Naive thymus-derived CD8-positive, alpha-beta T cell (primary cell): ENCODE data around the gene PANX1. TPM values are rescaled to one million over a fixed set of nuclear protein-coding genes. Genes with fewer than 3 reads are reported as not detected.

Experiments used
- ATAC-seq, 2 donors: fragments of 150-1000 bp; cut with Tn5 transposase in 1 of 2; sonication (Bioruptor Pico), chemical (Tn5 transposase) in 1 of 2; 1 replicate in 1 of 2; 2 replicates in 1 of 2; pipeline ENCODE4 v1.10.0; 2021; ENCODE audit warnings: mild to moderate bottlenecking in 2 of 2, moderate library complexity in 2 of 2
- POLR2A ChIA-PET: fragments of 350-600 bp; sonication (Branson Sonifier 250); formaldehyde crosslinking; loops from one replicate; lab custom pipeline; 2021; ENCODE audit warnings: antibody characterized with exemption; lab: Charles Lee
- DNase-seq, 10 donors: peaks; one replicate each; pipeline versions ENCODE4 v3.0.0 to v3.0.0-alpha.2; 2020 to 2022
- H3K27ac Mint-ChIP-seq, 10 donors: one replicate each; pipeline ENCODE4 v1.8.0; 2020 to 2022; ENCODE audit warnings: mild to moderate bottlenecking in 10 of 10, mixed read lengths in 10 of 10, moderate library complexity in 4 of 10, inconsistent platforms in 1 of 10
- H3K27me3 Mint-ChIP-seq, 5 donors: one replicate each; pipeline ENCODE4 v1.8.0; 2021 to 2022; ENCODE audit warnings: mixed read lengths in 5 of 5
- H3K36me3 Mint-ChIP-seq, 3 donors: one replicate each; pipeline ENCODE4 v1.8.0; 2020 to 2022; ENCODE audit warnings: mixed read lengths in 3 of 3, mild to moderate bottlenecking in 2 of 3, inconsistent platforms in 1 of 3
- H3K4me1 Mint-ChIP-seq, 4 donors: one replicate each; pipeline ENCODE4 v1.8.0; 2021 to 2022; ENCODE audit warnings: mixed read lengths in 4 of 4
- H3K4me3 Mint-ChIP-seq, 10 donors: one replicate each; pipeline ENCODE4 v1.8.0; 2020 to 2022; ENCODE audit warnings: mild to moderate bottlenecking in 10 of 10, mixed read lengths in 10 of 10, moderate library complexity in 6 of 10, inconsistent platforms in 1 of 10
- H3K9me3 Mint-ChIP-seq, 9 donors: one replicate each; pipeline ENCODE4 v1.8.0; 2020 to 2022; ENCODE audit warnings: mixed read lengths in 9 of 9, mild to moderate bottlenecking in 3 of 9, inconsistent platforms in 1 of 9, moderate library complexity in 1 of 9
- polyA plus RNA-seq, 3 donors: library from polyadenylated mRNA; unstranded; fragments of 300-500 nt; fragmentation: Illumina TruSeq; gene quantifications; one replicate each; pipeline ENCODE4 v1.2.3, GENCODE V29; 2021
- total RNA-seq, 8 experiments: library from RNA in 2 of 8; stranded (reverse) in 2 of 8; gene quantifications; one replicate each; pipeline ENCODE4 v1.2.3 and lab custom pipeline; 2021 to 2026

The PANX1 gene
- total and polyA plus RNA-seq, 5 experiments from 2014 or later: 4.6 to 8.7 (median 6.4) TPM

DNA sequence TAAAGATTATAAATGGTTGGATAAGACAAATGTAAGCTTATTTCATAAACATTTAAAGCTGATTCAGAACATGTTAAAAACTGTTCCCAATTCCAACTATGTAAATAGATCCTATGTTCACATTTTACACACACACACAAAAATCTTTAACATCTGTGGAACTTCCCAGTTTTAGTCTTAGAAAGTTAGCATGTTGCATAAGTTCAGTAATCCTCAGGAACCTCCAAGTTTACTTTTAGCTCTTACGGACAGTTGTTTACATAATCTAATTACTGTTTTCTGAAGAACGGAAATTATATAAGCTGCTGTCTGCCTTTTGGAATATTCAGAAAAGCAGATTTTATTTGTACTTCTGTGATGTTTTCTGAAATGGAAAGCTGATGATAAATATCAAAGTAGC lies 53.3 kb downstream of the PANX1 start:
- DNase-seq (no peak), ATAC-seq (no peak)
- Mint-ChIP-seq H3K9me3 (peaks cover 0 to 4% (median 0%) of the 10 kb centered on the region in 9 donors), H3K27ac (no peak overlapping the region), H3K4me3 (no peak overlapping the region), H3K36me3 (peaks cover 34 to 51% (median 34%) of the 10 kb centered on the region in 3 donors), H3K4me1 (peaks cover 0 to 16% (median 4%) of the 10 kb centered on the region in 4 donors), H3K27me3 (no peaks in the 10 kb centered on the region)
- POLR2A ChIA-PET: no interaction called here

DNA sequence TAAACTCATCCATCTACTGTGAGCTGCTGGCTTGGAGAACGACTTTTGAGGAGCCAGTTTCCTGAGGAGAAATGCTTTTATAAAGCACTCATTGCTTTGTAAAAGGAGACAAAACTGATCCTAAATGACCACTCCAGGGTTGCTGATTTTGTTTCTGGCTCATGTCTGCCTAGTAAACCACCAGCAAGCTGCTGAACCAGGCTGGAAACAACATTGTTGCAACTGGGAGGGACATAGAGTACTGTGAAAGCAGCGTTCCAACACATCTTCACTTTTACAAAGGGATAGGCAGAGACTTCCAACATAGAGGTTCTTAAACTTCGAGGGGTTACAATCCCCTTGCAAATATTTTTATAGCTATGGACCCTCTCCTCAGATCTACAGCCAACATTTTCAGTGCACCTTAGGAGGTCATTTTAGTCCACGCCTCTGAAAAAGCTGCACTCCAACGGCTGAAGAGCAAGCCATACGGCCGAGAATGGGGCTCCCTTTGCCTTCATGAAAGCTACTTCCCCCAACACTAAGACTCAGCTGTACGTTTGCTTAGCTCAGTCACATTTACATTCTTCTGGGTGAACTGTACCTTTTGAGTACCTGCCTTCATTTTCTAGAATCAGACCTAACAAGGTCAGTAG lies 54.7 kb downstream of the PANX1 start:
- Mint-ChIP-seq H3K36me3 (peaks cover 23 to 40% (median 25%) of the 10 kb centered on the region in 3 donors), H3K4me3 (no peak overlapping the region), H3K27me3 (no peaks in the 10 kb centered on the region), H3K4me1 (peaks cover 0 to 16% (median 4%) of the 10 kb centered on the region in 4 donors), H3K9me3 (peaks cover 0 to under 1% (median 0%) of the 10 kb centered on the region in 9 donors), H3K27ac (no peak overlapping the region)
- POLR2A ChIA-PET: no interaction called here
- DNase-seq (no peak), ATAC-seq (no peak)

DNA sequence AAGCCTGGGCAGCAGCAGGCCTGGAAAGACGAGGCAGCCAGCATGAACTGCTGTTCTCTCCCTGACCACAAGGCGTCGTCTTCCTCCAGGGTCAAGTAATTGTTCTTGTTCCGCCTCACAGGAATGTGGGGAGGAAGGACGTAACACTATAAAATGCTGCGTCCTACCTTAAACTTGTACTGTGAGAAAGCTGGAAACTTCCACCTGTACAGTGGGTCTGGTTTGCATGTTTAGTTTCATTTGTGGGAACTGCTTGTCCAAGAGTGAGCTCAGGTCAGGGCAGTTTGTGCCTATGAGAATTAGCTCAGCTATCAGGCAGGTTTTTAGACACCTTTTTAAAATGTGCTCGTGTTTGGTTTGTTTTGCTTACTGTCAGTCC lies 55.2 kb downstream of the PANX1 start:
- POLR2A ChIA-PET: no interaction called here
- no peak for ATAC-seq
- Mint-ChIP-seq H3K9me3 (peaks cover 0 to 3% (median 0%) of the 10 kb centered on the region in 9 donors), H3K27ac (peak overlapping the region in 1 of 10 donors; percentile 49), H3K4me1 (peaks cover 0 to 16% (median 4%) of the 10 kb centered on the region in 4 donors), H3K4me3 (no peak overlapping the region), H3K36me3 (peaks cover 19 to 36% (median 20%) of the 10 kb centered on the region in 3 donors), H3K27me3 (no peaks in the 10 kb centered on the region)
- DNase-seq: peak in 1 of 10 donors; percentile 2

- Mint-ChIP-seq H3K4me3 (no peak overlapping the region), H3K4me1 (peaks cover 0 to 16% (median 4%) of the 10 kb centered on the region in 4 donors), H3K27me3 (no peaks in the 10 kb centered on the region), H3K9me3 (peaks cover 0 to 5% (median 0%) of the 10 kb centered on the region in 9 donors), H3K36me3 (peaks cover 14 to 33% (median 15%) of the 10 kb centered on the region in 3 donors), H3K27ac (peak overlapping the region in 1 of 10 donors; percentile 49)
- DNase-seq: no peak
- POLR2A ChIA-PET: no interaction called here
- no peak for ATAC-seq
These were observed 55.7 kb downstream of the PANX1 start for GRCh38 chr11:94184362-94184761.

DNA sequence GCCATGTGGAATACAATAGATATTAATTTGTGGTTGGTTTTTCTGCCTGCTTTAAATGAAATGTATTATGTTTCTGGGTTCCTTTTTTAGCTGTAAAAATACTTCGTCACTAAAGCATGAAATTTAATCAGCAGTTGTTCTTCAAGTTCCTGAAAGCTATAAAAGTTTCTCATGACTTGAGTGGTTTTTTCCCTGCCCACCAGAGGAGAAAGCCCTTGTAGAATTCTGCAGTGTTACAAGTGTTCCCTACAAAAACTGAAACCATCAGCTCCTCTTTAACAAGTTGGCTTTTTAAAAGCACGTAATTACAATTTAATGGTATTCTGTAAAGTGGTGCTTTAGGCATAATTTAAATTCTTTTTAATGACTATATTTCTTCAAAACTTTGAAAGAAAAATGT lies 56.2 kb downstream of the PANX1 start:
- no peak for ATAC-seq
- Mint-ChIP-seq H3K9me3 (peaks cover 0 to 7% (median 0%) of the 10 kb centered on the region in 9 donors), H3K27ac (no peak overlapping the region), H3K4me1 (peaks cover 0 to 16% (median 3%) of the 10 kb centered on the region in 4 donors), H3K4me3 (no peak overlapping the region), H3K36me3 (peaks cover 10 to 28% (median 11%) of the 10 kb centered on the region in 3 donors), H3K27me3 (no peaks in the 10 kb centered on the region)
- POLR2A ChIA-PET: no interaction called here
- DNase-seq: no peak

DNA sequence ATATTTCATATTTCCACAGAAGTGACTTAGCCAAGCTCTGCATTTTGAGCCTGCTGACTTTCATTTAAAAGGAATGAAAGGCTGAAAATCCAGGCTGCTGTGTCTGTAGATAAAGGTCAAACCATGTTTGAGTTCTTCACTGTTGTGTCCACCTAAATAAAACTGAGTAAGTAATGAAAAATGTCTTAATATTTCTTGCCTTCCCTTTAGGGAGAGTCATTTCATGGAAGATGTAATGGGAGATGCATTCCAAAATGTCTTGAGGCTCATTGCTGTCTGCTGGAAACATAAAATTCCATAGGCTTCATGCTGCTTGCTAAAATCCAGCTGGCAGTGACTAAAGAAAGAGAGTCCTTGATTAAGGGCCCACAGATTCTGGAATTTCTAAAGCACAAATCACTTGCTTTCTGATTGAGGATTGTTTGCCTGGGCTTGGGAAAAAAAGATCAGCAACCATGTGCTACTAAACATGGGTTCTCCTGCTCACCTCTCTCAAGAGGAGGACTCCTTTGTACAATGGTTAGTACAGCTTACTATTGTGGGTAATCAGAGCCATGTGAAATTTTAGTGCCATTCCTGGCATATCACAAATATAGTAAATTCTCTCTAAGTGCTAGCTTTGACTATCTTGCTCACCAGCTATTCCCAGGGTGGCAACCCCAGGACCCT lies 56.9 kb downstream of the PANX1 start:
- Mint-ChIP-seq H3K36me3 (peaks cover 4 to 21% (median 10%) of the 10 kb centered on the region in 3 donors), H3K4me1 (peaks cover 0 to 16% (median 3%) of the 10 kb centered on the region in 4 donors), H3K27ac (peak overlapping the region in 1 of 10 donors; percentile 41), H3K4me3 (no peak overlapping the region), H3K9me3 (peaks cover 0 to 11% (median 0%) of the 10 kb centered on the region in 9 donors), H3K27me3 (no peaks in the 10 kb centered on the region)
- ATAC-seq (no peak), DNase-seq (no peak)
- POLR2A ChIA-PET: no interaction called here

DNA sequence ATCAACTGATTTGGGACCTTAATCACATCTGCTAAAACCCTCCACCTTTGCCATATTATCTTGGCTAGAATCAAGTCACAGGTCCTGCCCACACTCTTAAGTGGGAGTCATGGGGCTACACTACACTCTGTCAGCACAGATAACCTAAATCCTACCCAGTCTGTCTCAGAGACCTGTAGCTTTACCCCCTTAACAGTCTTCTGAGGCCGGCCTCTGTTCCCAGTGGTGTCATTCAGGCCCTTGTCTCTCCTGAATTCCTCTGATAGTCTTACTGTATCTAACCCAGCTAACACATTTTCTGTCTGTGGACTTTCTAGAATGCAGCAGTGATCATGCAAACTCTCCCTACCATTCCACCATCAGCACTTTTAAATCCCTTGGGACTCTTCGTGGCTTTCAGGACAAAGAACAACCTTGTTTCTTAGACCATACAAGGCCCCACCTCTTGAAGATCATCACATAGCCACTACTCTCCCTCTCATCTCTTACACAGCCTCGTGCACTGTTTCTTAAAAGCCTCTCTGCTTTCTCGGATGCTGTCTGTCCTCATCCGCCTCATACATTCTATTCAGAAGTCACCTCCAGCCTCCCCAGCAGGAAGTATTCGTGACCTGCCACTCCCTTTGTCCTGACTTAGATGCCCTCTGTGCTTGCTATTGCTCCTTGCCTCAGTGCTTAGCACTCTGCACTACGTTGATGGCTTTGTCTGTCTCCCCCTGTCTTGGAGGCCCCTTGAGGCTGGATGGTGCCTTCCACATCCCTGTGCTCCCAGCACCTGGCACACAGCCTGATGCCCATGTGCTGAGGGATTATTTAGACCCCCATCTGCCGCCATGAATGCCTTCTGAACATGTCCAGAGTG lies 57.9 kb downstream of the PANX1 start:
- no peak overlapping the region for H3K4me3 Mint-ChIP-seq
- peaks cover 0 to 16% (median 0%) of the 10 kb centered on the region in 9 donors for H3K9me3 Mint-ChIP-seq
- H3K27ac Mint-ChIP-seq: no peak overlapping the region
- POLR2A ChIA-PET: no interaction called here
- H3K36me3 Mint-ChIP-seq: peaks cover 0 to 10% (median 4%) of the 10 kb centered on the region in 3 donors
- H3K4me1 Mint-ChIP-seq: peaks cover 0 to 16% (median 3%) of the 10 kb centered on the region in 4 donors
- no peak for ATAC-seq
- H3K27me3 Mint-ChIP-seq: no peaks in the 10 kb centered on the region
- no peak for DNase-seq

GRCh38 chr11:94193288-94193687 lies 64.6 kb downstream of the PANX1 start:
- ATAC-seq: no peak
- POLR2A ChIA-PET: no interaction called here
- Mint-ChIP-seq H3K27me3 (no peaks in the 10 kb centered on the region), H3K9me3 (peaks cover 0 to 16% (median 0%) of the 10 kb centered on the region in 9 donors), H3K4me3 (no peak overlapping the region), H3K27ac (no peak overlapping the region), H3K4me1 (no peaks in the 10 kb centered on the region), H3K36me3 (peaks cover 0 to 3% (median 2%) of the 10 kb centered on the region in 3 donors)
- DNase-seq: no peak

DNA sequence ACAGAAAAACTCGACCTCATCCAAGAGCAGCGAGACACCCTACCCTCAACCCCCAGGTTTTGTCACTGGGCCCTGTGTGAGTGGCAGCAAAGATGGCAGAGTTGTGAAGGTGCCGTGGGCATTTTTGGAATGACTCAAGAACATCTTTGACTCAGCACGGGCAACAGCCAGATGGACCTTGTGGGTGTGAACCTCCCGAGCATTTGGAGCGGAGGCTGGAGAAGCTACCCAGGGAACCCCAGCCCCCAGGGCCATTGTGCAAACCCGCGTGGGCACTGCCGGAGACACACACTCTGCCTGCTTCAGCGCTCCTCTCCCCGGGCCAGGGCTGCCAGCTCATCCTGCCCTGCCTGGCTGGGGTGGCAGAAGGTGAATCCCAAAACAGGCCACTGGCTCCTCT lies 66.1 kb downstream of the PANX1 start:
- H3K36me3 Mint-ChIP-seq: peaks cover 0 to 3% (median 0%) of the 10 kb centered on the region in 3 donors
- no peaks in the 10 kb centered on the region for H3K4me1 Mint-ChIP-seq
- POLR2A ChIA-PET: no interaction called here
- no peak overlapping the region for H3K4me3 Mint-ChIP-seq
- H3K27me3 Mint-ChIP-seq: no peaks in the 10 kb centered on the region
- no peak for ATAC-seq
- H3K27ac Mint-ChIP-seq: no peak overlapping the region
- peaks cover 0 to 12% (median 0%) of the 10 kb centered on the region in 9 donors for H3K9me3 Mint-ChIP-seq
- no peak for DNase-seq

DNA sequence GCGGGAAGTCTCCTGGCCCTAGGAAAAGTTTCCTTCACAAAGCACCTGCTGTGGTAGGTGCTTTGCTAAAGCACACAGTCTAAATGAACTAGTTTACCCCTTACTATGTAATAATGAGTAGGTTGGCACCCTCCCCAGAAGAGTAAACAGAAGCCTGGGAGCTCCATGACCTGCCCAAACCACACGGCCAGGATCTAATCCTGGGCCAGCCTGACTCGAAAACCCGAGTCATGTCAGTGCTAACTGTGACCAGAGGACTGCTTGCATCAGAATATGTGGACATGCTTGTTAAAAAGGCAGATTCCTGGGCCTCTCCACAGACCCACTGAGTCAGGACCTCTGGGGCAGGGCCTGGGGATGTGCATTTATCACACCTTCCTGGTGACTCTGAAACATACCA lies 67.7 kb downstream of the PANX1 start:
- ATAC-seq: no peak
- H3K4me3 Mint-ChIP-seq: no peak overlapping the region
- POLR2A ChIA-PET: no interaction called here
- H3K27ac Mint-ChIP-seq: no peak overlapping the region
- H3K27me3 Mint-ChIP-seq: peaks cover 0 to 2% (median 0%) of the 10 kb centered on the region in 5 donors
- H3K4me1 Mint-ChIP-seq: no peaks in the 10 kb centered on the region
- DNase-seq: no peak
- peaks cover 0 to 2% (median 0%) of the 10 kb centered on the region in 9 donors for H3K9me3 Mint-ChIP-seq
- H3K36me3 Mint-ChIP-seq: no peaks in the 10 kb centered on the region

- ATAC-seq (no peak), DNase-seq (no peak)
- peaks cover 0 to 7% (median 3%) of the 10 kb centered on the region in 5 donors for H3K27me3 Mint-ChIP-seq
- POLR2A ChIA-PET: no interaction called here
- no peaks in the 10 kb centered on the region for H3K36me3 Mint-ChIP-seq
- peaks cover 0 to 2% (median 0%) of the 10 kb centered on the region in 9 donors for H3K9me3 Mint-ChIP-seq
- no peak overlapping the region for H3K27ac Mint-ChIP-seq
- no peaks in the 10 kb centered on the region for H3K4me1 Mint-ChIP-seq
- H3K4me3 Mint-ChIP-seq: no peak overlapping the region
These were observed 70.1 kb downstream of the PANX1 start for GRCh38 chr11:94198718-94199117.

GRCh38 chr11:94199136-94200130 lies 70.8 kb downstream of the PANX1 start:
- Mint-ChIP-seq H3K4me1 (no peaks in the 10 kb centered on the region), H3K4me3 (no peak overlapping the region), H3K27ac (no peak overlapping the region), H3K9me3 (peaks cover 0 to 2% (median 0%) of the 10 kb centered on the region in 9 donors), H3K36me3 (no peaks in the 10 kb centered on the region), H3K27me3 (peaks cover 0 to 7% (median 3%) of the 10 kb centered on the region in 5 donors)
- POLR2A ChIA-PET: no interaction called here
- ATAC-seq (no peak), DNase-seq (no peak)
